ENCODE data around the gene SPTAN1. TPM values are rescaled to one million over a fixed set of nuclear protein-coding genes. Genes with fewer than 3 reads are reported as not detected.

Gene SPTAN1
- 354 and 362 TPM in 2 replicates for total RNA-seq

DNA sequence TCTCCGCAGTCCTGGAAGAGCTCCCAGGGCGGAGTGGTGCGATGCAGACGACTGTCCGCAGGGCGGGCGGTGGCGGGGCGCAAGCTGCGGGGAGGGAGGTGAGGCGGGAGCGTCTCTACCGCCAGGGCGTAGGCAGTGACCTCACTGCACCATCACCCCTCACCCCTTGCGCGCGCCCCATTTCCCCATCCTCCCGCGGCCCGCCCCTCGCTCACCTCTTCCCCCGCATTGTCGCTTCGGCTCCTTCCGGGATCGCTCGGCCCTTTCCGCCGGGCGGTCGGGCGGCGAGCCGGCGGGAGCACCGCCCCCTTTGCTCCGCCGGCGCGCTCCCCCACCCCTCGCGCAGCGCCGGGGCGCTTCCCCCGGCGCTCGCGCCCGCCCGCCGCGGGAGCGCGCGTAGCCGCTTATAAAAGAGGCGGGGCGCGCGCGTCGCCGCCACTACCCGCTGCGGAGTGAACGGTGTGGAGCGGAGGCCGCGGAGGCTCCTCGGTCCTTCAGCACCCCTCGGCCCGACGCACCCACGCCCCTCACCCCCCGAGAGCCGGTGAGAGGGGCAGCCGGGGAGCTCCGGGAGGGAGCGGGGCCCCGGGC lies at the start of gene SPTAN1:
TSS of gene SPTAN1 (plus strand) at position 435 of the 591 bp plus-strand sequence. CDS start 14,154 bp downstream, outside the sequence.
- intact Hi-C loops (cut with micrococcal nuclease): loop anchor here (1.0 to 5.0 kb wide), 13 partner anchors 35 to 560 kb away; partner anchors contain the start of genes CIZ1, COQ4, CRAT and DOLK

DNA sequence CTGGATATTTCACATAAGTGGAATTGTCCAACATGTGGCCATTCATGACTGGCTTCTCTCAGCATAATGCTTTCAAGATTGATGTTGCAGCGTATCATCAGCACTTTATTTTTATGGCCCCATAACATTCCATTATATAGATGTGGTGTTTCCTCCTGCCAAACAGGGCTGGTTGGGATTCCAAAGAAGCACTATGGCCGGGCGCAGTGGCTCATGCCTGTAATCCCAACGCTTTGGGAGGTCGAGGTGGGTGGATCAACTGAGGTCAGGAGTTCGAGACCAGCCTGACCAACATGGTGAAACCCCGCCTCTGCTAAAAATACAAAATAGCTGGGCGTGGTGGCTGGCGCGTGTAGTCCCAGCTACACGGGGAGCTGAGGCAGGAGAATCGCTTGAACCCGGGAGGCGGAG lies 49.0 kb upstream of the SPTAN1 start:
- intact Hi-C loops (cut with micrococcal nuclease): loop anchor here (5.0 to 10.0 kb wide), 2 partner anchors 229 to 579 kb away; partner anchors contain the start of genes DOLPP1, GOLGA2 and SWI5

DNA sequence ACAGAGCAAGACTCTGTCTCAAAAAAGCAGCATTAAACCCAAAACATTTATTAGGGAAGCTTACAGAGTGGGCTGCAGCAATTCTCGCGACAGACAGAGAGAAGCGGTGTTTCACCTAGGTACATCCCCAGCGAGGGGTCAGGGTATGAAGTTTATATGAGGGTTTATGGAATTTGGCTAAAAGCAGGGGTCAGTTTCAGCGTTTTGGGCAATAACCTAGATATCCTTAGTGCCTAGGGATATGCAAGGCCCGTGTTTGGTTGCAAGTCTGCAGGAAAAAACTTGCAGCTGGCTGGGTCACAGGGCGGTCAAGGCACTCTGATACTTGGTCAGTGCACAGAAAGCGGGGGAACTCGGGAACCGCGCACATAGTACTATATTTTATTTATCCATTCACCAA lies 48.5 kb upstream of the SPTAN1 start:
- intact Hi-C loops (cut with micrococcal nuclease): loop anchor here (1.0 to 10.0 kb wide), 9 partner anchors 8 to 578 kb away; partner anchors contain the start of genes DOLPP1, DYNC2I2, ENDOG and GOLGA2

DNA sequence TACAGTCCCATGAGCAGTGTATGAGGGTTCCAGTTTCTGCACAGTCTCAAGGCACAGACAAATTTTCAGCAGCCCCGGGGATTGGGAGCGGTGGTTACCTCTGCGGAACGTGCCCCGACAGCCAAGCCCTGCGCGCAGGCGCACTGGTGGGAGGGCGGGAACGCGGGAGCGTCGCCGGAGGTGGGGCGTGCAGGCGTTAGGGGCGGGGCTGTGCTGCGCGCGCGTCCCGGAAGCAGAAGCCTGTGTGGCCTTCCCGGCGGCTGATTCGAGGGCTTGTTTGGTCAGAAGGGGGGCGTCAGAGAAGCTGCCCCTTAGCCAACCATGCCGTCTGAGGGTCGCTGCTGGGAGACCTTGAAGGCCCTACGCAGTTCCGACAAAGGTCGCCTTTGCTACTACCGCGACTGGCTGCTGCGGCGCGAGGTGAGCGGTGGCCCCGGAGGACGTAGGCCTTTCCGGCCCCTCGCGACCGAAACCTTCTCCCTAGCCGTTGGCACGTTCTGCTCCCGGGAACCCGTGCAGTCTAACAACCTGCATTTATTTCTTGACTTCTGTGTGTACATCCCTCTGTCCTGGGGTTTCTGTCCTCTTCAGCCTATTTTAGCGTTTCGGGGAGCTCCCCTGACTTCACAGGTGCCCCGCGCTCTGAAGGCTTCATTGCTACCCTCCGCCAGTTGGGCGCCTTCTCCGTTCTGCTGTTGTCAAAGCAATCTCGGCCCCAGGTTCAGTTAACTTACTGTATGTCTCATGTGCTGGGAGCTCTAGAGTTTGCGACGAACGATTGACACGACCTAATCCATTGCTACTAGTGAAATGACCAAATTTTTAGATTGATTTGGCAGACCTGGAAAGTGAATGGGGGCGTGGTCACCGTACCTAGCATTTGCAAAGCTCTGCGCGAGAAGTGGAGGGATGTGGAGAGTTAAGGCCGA lies 47.6 kb upstream of the SPTAN1 start, which contains the start of gene GLE1:
TSS of gene GLE1 (plus strand) at position 235 of the 929 bp plus-strand sequence. CDS start at position 322, 87 bp downstream.
- intact Hi-C loops (cut with micrococcal nuclease): loop anchor here (1.0 to 10.0 kb wide), 10 partner anchors 8 to 578 kb away; partner anchors contain the start of genes DOLPP1, DYNC2I2, ENDOG and GOLGA2

DNA sequence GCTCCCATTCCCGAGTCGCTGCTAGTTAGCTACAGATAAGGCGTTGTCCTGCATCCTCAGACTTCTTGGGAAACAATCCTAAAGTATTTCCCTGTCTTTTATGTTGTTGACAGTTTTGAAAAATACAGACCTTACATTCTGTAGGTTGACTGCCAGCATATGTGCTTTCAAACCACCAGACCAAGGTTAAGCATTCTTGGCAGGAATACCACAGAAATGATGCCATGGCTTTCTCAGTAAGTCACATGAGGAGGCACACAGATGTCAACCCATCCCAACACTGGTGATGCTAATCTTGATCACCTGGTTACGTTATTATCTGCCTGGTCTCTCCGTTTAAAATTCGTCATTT lies 47.0 kb upstream of the SPTAN1 start:
- intact Hi-C loops (cut with micrococcal nuclease): loop anchor here (1.0 to 10.0 kb wide), 3 partner anchors 67 to 231 kb away; partner anchors contain the start of genes DYNC2I2, GOLGA2 and SWI5

DNA sequence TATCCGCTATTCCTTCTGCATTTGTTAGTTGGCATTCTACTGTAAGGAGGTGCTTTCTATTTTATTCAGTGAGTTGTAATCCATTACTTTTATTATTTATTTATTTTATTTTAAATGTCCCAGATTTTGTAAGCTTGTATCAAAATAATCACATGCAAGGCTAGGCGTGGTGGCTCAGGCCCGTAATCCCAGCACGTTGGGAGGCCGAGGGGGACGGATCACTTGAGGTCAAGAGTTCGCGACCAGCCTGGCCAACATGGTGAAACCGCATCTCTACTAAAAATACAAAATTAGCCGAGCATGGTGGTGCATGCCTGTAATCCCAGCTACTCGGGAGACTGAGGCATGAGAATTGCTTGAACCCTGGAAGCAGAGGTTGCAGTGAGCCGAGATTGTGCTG lies 46.5 kb upstream of the SPTAN1 start:
- intact Hi-C loops (cut with micrococcal nuclease): loop anchor here (1.0 to 10.0 kb wide), 3 partner anchors 68 to 231 kb away; partner anchors contain the start of genes DYNC2I2, GOLGA2 and SWI5

DNA sequence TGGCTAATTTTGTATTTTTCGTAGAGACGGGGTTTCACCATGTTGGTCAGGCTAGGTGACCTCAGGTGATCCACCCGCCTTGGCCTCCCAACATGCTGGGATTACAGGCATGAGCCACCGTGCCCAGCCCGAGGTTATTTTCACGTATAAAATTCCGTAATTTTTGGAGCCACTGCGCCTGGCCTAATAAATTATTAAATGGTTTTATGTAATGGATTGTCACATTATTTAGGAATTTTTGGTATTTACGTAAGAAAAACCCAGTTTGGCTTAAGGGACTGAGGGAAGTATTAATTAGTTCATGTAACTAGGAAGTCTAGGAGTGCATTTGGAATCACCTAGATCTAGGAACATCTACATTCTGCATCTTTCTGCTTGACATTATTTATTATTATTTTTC lies 39.6 kb upstream of the SPTAN1 start:
- intact Hi-C loops (cut with micrococcal nuclease): loop anchor here (1.0 to 2.0 kb wide), 2 partner anchors 9 to 38 kb away; partner anchors contain the start of gene GLE1

DNA sequence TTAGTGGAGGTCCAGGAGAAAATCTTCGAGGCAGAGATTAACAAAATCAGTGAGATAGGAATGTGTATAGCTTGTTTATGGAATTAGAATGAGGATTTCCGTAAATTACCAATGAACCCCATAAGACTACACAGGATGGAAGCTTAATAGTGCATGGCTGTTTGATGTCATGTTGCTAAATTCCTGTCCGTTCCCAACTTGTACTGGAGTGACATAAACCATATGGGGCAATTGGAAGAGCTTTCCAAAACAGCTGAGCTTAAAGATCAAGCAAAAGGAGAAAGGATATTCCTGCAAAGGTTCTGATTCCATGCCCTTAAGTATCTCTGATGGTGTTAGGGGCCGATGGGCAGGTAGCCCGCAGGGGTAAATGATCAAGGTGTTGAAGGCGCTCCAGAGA lies 30.4 kb upstream of the SPTAN1 start:
- intact Hi-C loops (cut with micrococcal nuclease): no loop called here

DNA sequence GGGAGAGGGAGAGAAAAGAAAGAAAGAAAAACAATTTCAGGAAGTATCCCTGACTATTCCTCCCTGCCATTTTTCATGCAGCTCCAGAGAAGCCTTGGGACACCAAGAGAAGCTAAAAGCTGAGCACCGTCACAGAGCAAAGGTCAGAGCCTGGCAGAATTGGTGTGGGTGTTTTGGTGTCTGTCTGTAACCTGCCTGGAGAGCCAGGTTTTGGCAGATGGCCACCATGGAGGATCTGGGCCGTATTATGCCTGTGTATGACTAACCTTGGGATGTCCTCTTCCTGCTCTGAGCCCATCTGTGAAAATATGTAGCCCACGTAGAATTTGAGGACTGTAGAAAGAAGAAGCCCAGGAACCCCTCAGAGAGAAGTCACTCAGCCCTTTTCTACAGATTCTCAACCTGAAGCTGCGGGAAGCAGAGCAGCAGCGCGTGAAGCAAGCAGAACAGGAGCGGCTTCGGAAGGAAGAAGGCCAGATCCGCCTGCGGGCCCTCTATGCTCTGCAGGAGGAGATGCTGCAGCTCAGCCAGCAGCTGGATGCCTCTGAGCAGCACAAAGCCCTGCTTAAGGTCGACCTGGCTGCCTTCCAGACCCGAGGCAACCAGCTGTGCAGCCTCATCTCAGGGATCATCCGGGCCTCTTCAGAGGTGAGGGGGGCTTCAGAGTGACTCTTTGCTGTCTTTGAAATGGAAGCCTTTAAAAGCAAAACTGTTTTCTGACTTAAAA lies 29.0 kb upstream of the SPTAN1 start:
- intact Hi-C loops (cut with micrococcal nuclease): no loop called here

DNA sequence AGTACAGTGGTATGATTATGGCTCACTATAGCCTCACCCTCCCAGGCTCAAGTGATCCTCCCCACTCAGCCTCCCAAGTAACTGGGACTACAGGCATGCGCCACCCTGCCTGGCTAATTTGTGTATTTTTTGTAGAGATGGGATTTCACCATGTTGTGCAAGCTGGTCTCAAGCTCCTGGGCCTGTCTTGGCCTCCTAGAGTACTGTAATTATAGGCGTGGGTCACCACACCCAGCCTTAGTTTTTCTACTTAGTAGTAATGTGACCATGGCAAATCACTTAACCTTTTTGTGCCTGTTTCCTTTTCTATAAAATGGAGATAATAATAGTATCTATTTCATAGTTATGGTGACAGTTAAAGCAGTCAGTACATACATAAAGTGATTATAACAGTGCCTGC lies 25.7 kb upstream of the SPTAN1 start:
- intact Hi-C loops (cut with micrococcal nuclease): no loop called here

DNA sequence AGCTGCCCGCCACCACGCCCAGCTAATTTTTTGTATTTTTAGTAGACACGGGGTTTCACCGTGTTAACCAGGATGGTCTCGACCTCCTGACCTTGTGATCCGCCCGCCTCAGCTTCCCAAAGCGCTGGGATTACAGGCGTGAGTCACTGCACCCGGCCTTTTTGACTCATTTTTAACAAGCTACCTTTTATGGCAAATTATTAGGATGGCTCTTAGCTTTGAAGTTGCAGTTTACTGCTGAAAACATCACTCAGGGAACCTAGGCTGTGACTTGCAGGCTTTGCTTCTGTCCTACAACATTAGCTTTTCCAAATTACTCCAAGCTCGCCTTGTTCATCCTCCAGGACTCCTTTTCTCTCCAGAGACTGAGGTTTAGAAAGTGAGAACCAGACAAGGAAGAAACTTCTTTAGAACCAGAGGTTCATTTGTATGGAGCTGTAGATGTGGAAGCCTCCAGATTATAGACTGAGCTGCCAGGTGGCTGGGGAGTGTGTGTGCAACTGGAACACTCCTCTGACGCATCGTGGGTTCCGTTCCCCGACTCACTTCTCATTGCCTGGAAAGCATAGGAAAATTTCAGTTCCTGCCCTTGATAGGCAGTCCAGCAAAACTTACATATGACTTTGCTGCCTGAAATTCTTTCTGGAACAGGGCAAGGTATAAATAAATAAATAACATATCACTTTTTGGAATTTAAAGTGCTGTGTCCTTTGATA lies 23.8 kb upstream of the SPTAN1 start:
- intact Hi-C loops (cut with micrococcal nuclease): no loop called here

DNA sequence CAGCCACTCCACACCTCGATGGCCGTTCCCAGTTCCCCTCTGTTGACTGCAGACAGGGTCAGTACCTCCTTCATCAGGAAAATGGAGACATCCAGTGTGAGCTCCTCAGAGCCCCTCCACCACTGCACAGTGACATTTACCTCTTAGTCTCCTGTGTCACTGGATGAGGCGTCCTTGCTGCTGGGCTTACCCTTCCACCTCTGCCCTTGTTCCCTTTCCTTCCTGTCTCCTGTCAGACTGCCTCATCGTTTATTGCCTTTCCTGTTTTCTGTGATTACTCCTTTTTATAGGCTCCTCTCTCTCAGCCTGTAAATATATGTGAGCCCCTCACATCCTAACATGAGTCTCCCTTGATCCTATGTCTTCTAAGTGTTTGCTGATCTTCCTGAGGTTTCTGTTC lies 23.2 kb upstream of the SPTAN1 start:
- intact Hi-C loops (cut with micrococcal nuclease): no loop called here

DNA sequence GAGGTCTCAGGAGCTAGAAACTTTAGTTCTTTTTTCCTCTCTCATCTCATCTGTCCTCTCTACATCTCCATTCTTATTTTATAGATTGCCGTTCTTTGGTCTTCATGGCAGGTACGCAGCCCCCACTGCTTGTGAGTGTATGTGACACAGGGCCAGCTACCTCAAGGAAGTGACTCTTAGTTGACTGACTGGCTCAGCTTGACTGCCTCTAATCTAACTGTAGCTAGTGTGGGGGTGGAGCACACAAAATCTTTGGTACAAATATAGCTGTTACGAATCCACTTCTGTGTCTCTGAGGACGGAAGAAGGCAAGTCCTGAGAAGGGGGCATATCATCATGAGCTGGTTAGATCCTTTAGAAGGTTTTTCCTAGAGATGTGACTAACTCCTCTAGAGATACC lies 19.8 kb upstream of the SPTAN1 start:
- intact Hi-C loops (cut with micrococcal nuclease): no loop called here

DNA sequence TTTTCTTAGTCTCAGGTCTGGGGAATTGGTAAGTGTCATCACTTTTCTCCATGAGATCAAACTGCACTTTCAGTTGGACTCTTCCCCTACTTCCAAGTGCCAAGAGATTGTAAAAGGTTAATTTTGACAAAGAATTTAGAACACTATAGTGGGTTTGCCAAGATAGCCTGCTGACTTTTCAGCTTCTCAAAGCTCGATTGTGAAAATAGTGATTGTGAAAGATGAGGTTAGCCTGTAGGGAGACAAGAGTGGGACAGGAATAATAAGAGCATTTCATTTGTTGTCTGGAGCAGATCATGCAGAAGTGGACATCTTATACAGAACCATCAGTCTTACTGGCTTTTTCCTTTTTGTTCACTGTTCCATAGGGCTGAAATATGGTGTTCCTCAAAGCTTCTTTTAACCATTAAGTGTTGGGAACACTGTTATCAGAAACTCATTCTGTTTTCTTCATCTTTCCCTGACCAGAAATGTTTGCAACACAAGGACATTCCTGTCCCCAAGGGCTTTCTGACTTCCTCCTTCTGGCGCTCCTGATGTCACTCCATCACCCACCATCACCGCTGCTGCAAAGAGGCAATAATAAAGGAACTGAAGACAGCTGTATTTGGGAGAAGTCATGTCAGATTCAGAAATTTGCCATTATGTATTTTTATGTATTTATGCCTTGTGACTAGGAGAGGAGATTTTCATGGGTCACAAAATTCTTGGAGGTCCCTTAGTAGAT lies 11.6 kb upstream of the SPTAN1 start:
- intact Hi-C loops (cut with micrococcal nuclease): no loop called here

DNA sequence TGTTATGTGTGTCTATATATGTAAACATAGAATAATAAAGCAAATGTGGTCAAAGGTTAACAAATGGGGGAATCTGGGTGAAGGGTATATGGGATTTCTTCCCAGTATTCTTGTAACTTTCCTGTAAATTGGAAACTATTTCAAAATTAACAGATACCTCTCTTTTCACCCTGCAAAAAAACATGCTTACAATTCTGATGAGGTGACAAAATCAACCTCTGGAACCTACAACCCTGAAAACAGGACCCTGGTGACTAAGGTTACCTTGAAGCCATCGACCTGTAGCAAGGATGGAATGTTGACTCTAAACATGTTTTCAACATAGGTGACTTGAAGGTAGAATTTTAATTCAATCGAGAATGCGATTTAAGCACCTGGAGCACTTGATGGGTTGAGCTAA lies 5.9 kb upstream of the SPTAN1 start:
- intact Hi-C loops (cut with micrococcal nuclease): no loop called here

DNA sequence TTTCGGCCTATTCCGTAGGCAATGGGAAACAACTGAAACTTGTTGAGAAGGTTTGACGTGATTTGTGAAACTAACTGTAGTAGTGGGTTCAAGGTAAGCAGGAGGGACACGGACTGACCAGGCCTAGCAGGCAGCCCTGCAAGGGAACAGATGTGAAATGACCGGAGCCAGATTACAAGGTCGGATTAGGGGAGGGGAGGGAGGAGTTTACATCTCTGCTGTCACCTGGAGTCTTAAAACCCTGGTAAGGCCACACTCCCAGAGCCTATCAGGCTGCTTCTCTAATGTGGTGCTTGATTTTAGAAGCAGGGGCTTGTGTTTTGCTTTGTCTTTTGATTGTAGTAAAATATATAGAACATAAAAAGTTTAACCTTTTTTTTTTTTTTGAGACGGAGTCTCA lies 3.5 kb upstream of the SPTAN1 start:
- intact Hi-C loops (cut with micrococcal nuclease): no loop called here

DNA sequence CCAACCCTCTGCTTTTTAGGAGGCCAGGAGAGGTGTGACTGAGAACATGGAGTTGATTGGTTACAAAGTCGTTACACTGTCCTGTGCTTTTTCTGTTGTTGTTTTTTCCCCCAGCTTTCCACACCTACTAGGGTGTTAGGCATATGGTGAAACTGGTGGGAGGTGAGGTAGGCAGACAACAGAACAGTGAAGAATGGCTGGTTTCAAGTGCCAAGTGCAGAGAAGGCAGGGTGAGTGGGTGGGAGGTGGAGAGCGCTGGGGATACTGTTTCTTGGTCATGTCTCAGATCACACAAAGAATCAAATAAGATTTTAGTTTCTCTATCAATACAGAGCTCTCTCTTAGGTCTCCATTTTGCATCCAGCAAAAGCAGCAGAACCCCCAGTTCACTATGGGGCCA lies 2.2 kb upstream of the SPTAN1 start:
- intact Hi-C loops (cut with micrococcal nuclease): loop anchor here (2.0 to 5.0 kb wide), 6 partner anchors 37 to 562 kb away; partner anchors contain the start of genes CIZ1, CRAT, DOLK and NAIF1

DNA sequence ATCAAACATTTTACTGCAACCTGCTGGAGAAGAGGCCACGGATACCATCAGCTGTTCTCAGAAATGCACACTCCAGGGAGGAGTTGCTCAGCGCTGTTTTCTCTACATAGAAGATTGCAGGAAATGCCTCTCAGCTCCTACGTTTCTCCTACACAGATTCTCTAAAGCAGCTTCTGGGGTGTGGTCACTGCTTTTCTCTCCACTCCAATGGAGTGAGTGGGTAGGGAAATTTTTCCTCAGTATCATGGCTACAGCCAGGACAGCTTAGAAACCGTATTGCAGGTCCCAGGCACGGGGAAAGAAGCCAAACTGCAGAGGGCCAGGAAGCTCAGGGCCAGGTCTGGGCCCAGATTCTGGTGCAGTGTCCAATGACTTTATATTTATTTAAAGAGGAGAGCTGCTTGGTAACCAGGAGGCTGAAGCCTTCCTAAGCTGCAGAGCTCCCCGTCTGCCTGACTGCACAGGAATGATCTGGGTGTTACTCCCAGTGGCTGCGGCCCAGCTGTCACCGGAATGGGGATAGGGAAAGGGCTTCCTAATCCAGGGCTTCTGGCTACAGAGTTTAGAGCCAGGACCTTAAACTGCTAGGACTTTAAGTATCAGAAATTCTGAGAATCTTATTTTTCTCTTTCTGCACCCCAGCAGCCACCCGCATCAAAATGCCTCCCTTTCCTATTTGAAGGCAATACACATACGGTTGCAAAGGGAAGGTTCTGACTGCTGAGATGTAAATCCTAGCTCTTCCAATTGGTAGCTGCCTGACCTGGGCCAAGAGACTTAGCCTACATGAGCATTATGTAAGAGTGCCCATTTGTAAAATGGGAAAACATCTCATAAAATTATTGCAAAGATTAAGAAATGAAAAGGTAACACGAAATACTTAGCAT lies 1.4 kb upstream of the SPTAN1 start:
- intact Hi-C loops (cut with micrococcal nuclease): loop anchor here (2.0 to 5.0 kb wide), 6 partner anchors 36 to 561 kb away; partner anchors contain the start of genes CIZ1, CRAT, DOLK and NAIF1

All from T-helper 1 cell treated with Interleukin-12 subunit alpha and Interleukin-12 subunit beta and Interleukin-4 antibody, amounts not matched to agents 30 ng/mL and 1 ng/mL, for 36 hours (primary cell).